Mesenchymal stem cell (in vitro differentiated cells and primary cell): Measurements from ENCODE around the gene PTPRO.

ENCODE experiments used
- DNase-seq: peaks from one replicate; pipeline ENCODE4 v3.0.0-alpha.2; 2013
- H2AFZ ChIP-seq: one replicate; pipeline ENCODE4 v1.6.1; 2013; ENCODE audit warnings: low read depth, mild to moderate bottlenecking, control low read depth, inconsistent platforms, low read length, moderate library complexity
- H2AK5ac ChIP-seq: 2 replicates; pipeline ENCODE4 v1.6.1; 2013; ENCODE audit warnings: low read length, moderate library complexity, mild to moderate bottlenecking, inconsistent platforms; ENCODE audit not compliant: severe bottlenecking
- H2BK120ac ChIP-seq: one replicate; pipeline ENCODE4 v1.6.1; 2013; ENCODE audit warnings: low read depth, mild to moderate bottlenecking, inconsistent platforms, low read length, moderate library complexity
- H2BK12ac ChIP-seq, 2 experiments: one replicate each; pipeline ENCODE4 v1.6.1; 2013; ENCODE audit warnings: inconsistent platforms in 2 of 2, low read length in 2 of 2, mild to moderate bottlenecking in 2 of 2, moderate library complexity in 2 of 2, control low read depth in 1 of 2
- H2BK15ac ChIP-seq: one replicate; pipeline ENCODE4 v1.6.1; 2013; ENCODE audit warnings: mild to moderate bottlenecking, low read depth, inconsistent platforms; ENCODE audit not compliant: poor library complexity, severe bottlenecking
- H2BK5ac ChIP-seq: 2 replicates; pipeline ENCODE4 v1.6.1; 2013; ENCODE audit warnings: low read depth, mild to moderate bottlenecking, low read length, control low read depth, inconsistent platforms; ENCODE audit not compliant: poor library complexity, severe bottlenecking
- H3K14ac ChIP-seq, 2 experiments: one replicate each; pipeline ENCODE4 v1.6.1; 2013; ENCODE audit warnings: inconsistent platforms in 2 of 2, low read length in 2 of 2, control low read depth in 1 of 2, mild to moderate bottlenecking in 1 of 2, moderate library complexity in 1 of 2
- H3K18ac ChIP-seq, 2 experiments: one replicate each; pipeline ENCODE4 v1.6.1; 2013; ENCODE audit warnings: inconsistent platforms in 2 of 2, low read length in 2 of 2, control low read depth in 1 of 2, low read depth in 1 of 2, mild to moderate bottlenecking in 1 of 2
- H3K23ac ChIP-seq, 2 experiments: one replicate each; pipeline ENCODE4 v1.6.1; 2013; ENCODE audit warnings: inconsistent platforms in 2 of 2, low read length in 2 of 2, mild to moderate bottlenecking in 2 of 2, moderate library complexity in 2 of 2, control low read depth in 1 of 2
- H3K27ac ChIP-seq: 2 replicates; pipeline ENCODE4 v1.5.1; 2013; ENCODE audit warnings: mild to moderate bottlenecking, moderate library complexity, low read length, control low read depth, inconsistent platforms; ENCODE audit not compliant: poor library complexity, severe bottlenecking
- H3K27me3 ChIP-seq, 2 experiments: 2 replicates each; pipeline versions ENCODE4 v1.6.1 to v1.7.0; 2013; ENCODE audit warnings: low read length in 2 of 2, mild to moderate bottlenecking in 2 of 2, moderate library complexity in 2 of 2, control low read depth in 1 of 2, inconsistent platforms in 1 of 2; ENCODE audit not compliant: control insufficient read depth in 1 of 2, insufficient read depth in 1 of 2
- H3K36me3 ChIP-seq, 2 experiments: 2 replicates each; pipeline versions ENCODE4 v1.6.1 to v1.7.0; 2013; ENCODE audit warnings: low read length in 2 of 2, control low read depth in 1 of 2, inconsistent platforms in 1 of 2, low read depth in 1 of 2, mild to moderate bottlenecking in 1 of 2; ENCODE audit not compliant: insufficient read depth in 2 of 2, control insufficient read depth in 1 of 2
- H3K4ac ChIP-seq, 2 experiments: one replicate each; pipeline ENCODE4 v1.6.1; 2013; ENCODE audit warnings: inconsistent platforms in 2 of 2, low read length in 2 of 2, mild to moderate bottlenecking in 2 of 2, moderate library complexity in 2 of 2, control low read depth in 1 of 2, low read depth in 1 of 2
- H3K4me1 ChIP-seq: 2 replicates; pipeline ENCODE4 v1.6.1; 2013; ENCODE audit warnings: low read depth, low read length, control low read depth; ENCODE audit not compliant: control insufficient read depth, insufficient read depth
- H3K4me2 ChIP-seq: 2 replicates; pipeline ENCODE4 v1.6.1; 2013; ENCODE audit warnings: low read length, mild to moderate bottlenecking, inconsistent platforms; ENCODE audit not compliant: poor library complexity, severe bottlenecking
- H3K4me3 ChIP-seq, 2 experiments: 2 replicates each; pipeline versions ENCODE4 v1.5.1 to v1.7.0; 2013; ENCODE audit warnings: low read length in 2 of 2, mild to moderate bottlenecking in 2 of 2, control low read depth in 1 of 2, low read depth in 1 of 2; ENCODE audit not compliant: insufficient read depth in 1 of 2
- H3K79me1 ChIP-seq: replicated peaks from 2 replicates; pipeline ENCODE4 v1.6.1; 2013; ENCODE audit warnings: mild to moderate bottlenecking, control low read depth, low read length, inconsistent platforms; ENCODE audit not compliant: poor library complexity, severe bottlenecking
- H3K9ac ChIP-seq: 2 replicates; pipeline ENCODE4 v1.7.0; 2013; ENCODE audit warnings: mild to moderate bottlenecking, low read length, moderate library complexity
- H3K9me3 ChIP-seq: 2 replicates; pipeline ENCODE4 v1.7.0; 2013; ENCODE audit warnings: mild to moderate bottlenecking, low read length; ENCODE audit not compliant: control insufficient read depth
- H4K8ac ChIP-seq: one replicate; pipeline ENCODE4 v1.6.1; 2013; ENCODE audit warnings: inconsistent platforms, mild to moderate bottlenecking, low read length, moderate library complexity
- H4K91ac ChIP-seq: one replicate; pipeline ENCODE4 v1.6.1; 2013; ENCODE audit warnings: mild to moderate bottlenecking, low read length, inconsistent platforms
- WGBS: methylation state at CpG from one replicate; pipeline ENCODE4 v1.1.7; 2013; ENCODE audit warnings: mixed read lengths; 5-methylcytosine and 5-hydroxymethylcytosine counted together

The PTPRO gene

GRCh38 chr12:15545334-15545733 is 223.0 kb downstream of the PTPRO start:
- Histone ChIP-seq H2BK12ac (no peak overlapping the region), H3K27me3 (no peaks in the 10 kb centered on the region), H3K36me3 (no peaks in the 10 kb centered on the region), H3K4ac (no peak overlapping the region), H3K14ac (no peak overlapping the region), H4K91ac (no peak overlapping the region), H2BK5ac (no peak overlapping the region), H2BK15ac (no peak overlapping the region), H3K4me1 (no peaks in the 10 kb centered on the region), H3K4me3 (no peak overlapping the region), H4K8ac (no peak overlapping the region), H3K27ac (no peak overlapping the region), H2AK5ac (no peak overlapping the region), H2AFZ (no peak overlapping the region), H2BK120ac (no peak overlapping the region), H3K23ac (no peak overlapping the region), H3K18ac (no peak overlapping the region), H3K4me2 (no peak overlapping the region), H3K79me1 (no peaks in the 10 kb centered on the region), H3K9ac (no peak overlapping the region), H3K9me3 (no peaks in the 10 kb centered on the region)
- no CpG with 5 or more reads among the region's 1 CpG for WGBS
- DNase-seq = no peak

GRCh38 chr12:15546102-15546701 is 223.9 kb downstream of the PTPRO start:
- Histone ChIP-seq H3K4ac (no peak overlapping the region), H3K4me1 (no peaks in the 10 kb centered on the region), H3K4me2 (no peak overlapping the region), H2AFZ (no peak overlapping the region), H3K9me3 (no peaks in the 10 kb centered on the region), H3K18ac (no peak overlapping the region), H3K36me3 (no peaks in the 10 kb centered on the region), H3K27ac (no peak overlapping the region), H2AK5ac (no peak overlapping the region), H3K14ac (no peak overlapping the region), H3K79me1 (no peaks in the 10 kb centered on the region), H3K27me3 (no peaks in the 10 kb centered on the region), H2BK5ac (no peak overlapping the region), H2BK12ac (no peak overlapping the region), H4K8ac (no peak overlapping the region), H2BK15ac (no peak overlapping the region), H2BK120ac (no peak overlapping the region), H4K91ac (no peak overlapping the region), H3K9ac (peak overlapping the region; percentile 56), H3K23ac (no peak overlapping the region), H3K4me3 (peak overlapping the region in 1 of 2 experiments; percentile 16)
- DNase-seq = no peak
- WGBS = no CpG with 5 or more reads among the region's 1 CpG

GRCh38 chr12:15547063-15547462 is 224.8 kb downstream of the PTPRO start:
- H3K9ac ChIP-seq = no peak overlapping the region
- no peak overlapping the region for H3K18ac ChIP-seq
- no peak overlapping the region for H2BK12ac ChIP-seq
- no peaks in the 10 kb centered on the region for H3K4me1 ChIP-seq
- no peak overlapping the region for H2AK5ac ChIP-seq
- H2AFZ ChIP-seq = no peak overlapping the region
- no peak overlapping the region for H4K91ac ChIP-seq
- H2BK120ac ChIP-seq = no peak overlapping the region
- no peaks in the 10 kb centered on the region for H3K36me3 ChIP-seq
- no peak overlapping the region for H3K27ac ChIP-seq
- no peak overlapping the region for H2BK15ac ChIP-seq
- peak overlapping the region in 1 of 2 experiments; percentile 16 for H3K4me3 ChIP-seq
- no peak overlapping the region for H3K14ac ChIP-seq
- H3K9me3 ChIP-seq = no peaks in the 10 kb centered on the region
- no peak overlapping the region for H2BK5ac ChIP-seq
- H3K4me2 ChIP-seq = no peak overlapping the region
- no peak overlapping the region for H4K8ac ChIP-seq
- no peak overlapping the region for H3K4ac ChIP-seq
- H3K27me3 ChIP-seq = no peaks in the 10 kb centered on the region
- WGBS = 97% methylated on average over 5 of the region's 5 CpGs
- H3K23ac ChIP-seq = no peak overlapping the region
- DNase-seq = no peak
- no peaks in the 10 kb centered on the region for H3K79me1 ChIP-seq

GRCh38 chr12:15547691-15548090 is 225.4 kb downstream of the PTPRO start:
- no peaks in the 10 kb centered on the region for H3K36me3 ChIP-seq
- H4K91ac ChIP-seq = no peak overlapping the region
- H3K27ac ChIP-seq = no peak overlapping the region
- WGBS = no CpG with 5 or more reads among the region's 1 CpG
- no peaks in the 10 kb centered on the region for H3K27me3 ChIP-seq
- H3K4me1 ChIP-seq = no peaks in the 10 kb centered on the region
- no peak overlapping the region for H2BK12ac ChIP-seq
- H3K4ac ChIP-seq = no peak overlapping the region
- no peak overlapping the region for H3K14ac ChIP-seq
- H3K9ac ChIP-seq = no peak overlapping the region
- H3K9me3 ChIP-seq = no peaks in the 10 kb centered on the region
- no peak for DNase-seq
- no peak overlapping the region for H3K23ac ChIP-seq
- no peak overlapping the region for H2BK15ac ChIP-seq
- H3K4me2 ChIP-seq = no peak overlapping the region
- H4K8ac ChIP-seq = no peak overlapping the region
- no peak overlapping the region for H2BK5ac ChIP-seq
- H2BK120ac ChIP-seq = no peak overlapping the region
- H2AFZ ChIP-seq = no peak overlapping the region
- H3K4me3 ChIP-seq = no peak overlapping the region
- no peaks in the 10 kb centered on the region for H3K79me1 ChIP-seq
- no peak overlapping the region for H2AK5ac ChIP-seq
- H3K18ac ChIP-seq = no peak overlapping the region
